GM12874 (cell line): ENCODE measurements around the gene MANBA.

Source experiments
- TF ChIP-seq, protein P1 (sequence below): IDR thresholded peaks from 2 replicates; pipeline ENCODE4 v1.5.1; 2011; ENCODE audit warnings: low read depth, mild to moderate bottlenecking, control low read depth, low read length, moderate library complexity; ENCODE audit not compliant: insufficient read depth

MANBA gene

DNA sequence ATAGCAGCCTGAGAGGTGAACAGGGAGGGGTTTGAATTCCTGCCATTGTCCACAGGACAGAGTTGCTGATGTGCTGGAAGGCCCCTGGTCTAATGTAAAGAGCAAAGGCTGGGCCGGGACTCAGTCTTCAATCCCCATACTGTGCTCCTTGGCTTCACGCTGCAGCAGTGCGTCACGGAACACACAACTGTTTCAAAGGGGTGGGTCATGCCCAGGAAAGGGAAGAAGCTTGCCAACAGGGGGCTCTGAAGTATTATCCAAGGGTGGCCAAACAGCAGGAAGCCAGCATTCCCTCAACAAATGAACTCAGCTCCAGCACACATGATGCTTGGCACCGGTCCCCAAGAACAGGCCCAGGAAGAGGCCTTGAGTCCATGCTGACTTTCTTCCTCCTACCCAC lies 137.1 kb downstream of the MANBA start:
- TF ChIP-seq, protein P1, sequence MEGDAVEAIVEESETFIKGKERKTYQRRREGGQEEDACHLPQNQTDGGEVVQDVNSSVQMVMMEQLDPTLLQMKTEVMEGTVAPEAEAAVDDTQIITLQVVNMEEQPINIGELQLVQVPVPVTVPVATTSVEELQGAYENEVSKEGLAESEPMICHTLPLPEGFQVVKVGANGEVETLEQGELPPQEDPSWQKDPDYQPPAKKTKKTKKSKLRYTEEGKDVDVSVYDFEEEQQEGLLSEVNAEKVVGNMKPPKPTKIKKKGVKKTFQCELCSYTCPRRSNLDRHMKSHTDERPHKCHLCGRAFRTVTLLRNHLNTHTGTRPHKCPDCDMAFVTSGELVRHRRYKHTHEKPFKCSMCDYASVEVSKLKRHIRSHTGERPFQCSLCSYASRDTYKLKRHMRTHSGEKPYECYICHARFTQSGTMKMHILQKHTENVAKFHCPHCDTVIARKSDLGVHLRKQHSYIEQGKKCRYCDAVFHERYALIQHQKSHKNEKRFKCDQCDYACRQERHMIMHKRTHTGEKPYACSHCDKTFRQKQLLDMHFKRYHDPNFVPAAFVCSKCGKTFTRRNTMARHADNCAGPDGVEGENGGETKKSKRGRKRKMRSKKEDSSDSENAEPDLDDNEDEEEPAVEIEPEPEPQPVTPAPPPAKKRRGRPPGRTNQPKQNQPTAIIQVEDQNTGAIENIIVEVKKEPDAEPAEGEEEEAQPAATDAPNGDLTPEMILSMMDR: no peak

DNA sequence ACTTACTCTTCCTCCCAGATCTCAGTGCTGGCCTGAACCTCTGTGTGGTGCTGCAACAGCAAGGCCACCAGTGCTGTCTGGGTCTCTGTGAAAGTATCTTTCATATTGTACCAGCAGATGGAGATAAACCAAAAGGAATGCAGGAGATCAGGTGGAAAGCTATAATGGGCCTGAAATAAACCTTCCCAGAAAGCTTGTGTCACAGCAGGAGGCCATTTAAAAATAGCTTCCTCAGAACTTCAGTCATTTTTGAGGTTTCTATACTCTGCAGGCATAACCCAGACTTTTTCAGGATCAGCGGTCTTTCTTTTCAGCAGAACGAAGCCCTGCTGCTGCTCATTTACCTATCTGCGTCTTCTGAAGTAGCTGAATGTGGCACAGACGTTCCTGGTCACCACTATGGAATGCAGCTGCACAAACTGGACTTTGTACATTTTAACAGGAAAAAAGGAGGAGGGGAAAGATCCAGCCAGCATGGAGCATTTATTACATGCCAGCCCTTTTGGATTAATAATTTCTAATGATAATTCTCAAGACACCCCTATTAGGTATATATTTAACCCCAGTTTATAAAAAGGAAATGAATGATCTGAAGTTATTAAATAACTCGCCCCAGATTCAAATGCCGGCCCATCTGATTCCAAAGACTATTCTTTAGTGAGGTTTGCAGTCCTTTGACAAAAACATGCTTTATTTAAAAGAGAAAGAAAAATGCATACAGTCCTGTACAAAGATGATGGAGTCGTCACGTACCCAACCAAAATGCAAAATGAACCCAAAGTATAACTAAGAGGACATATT lies 139.9 kb downstream of the MANBA start:
- TF ChIP-seq, protein P1: peak; percentile 31

DNA sequence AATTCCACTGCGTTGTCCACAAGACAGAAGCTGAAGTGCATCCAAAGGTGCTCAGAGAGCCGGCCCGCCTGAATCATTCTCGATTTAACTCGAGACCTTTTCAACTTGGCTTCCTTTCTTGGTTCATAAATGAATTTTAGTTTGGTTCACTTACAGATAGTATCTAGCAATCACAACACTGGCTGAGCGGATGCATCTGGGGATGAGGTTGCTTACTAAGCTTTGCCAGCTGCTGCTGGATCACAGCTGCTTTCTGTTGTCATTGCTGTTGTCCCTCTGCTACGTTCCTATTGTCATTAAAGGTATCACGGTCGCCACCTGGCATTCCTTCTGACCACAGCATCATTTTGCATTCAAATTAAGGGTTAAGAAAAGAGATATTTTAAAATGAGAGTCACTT lies 144.1 kb downstream of the MANBA start:
- TF ChIP-seq, protein P1: no peak

DNA sequence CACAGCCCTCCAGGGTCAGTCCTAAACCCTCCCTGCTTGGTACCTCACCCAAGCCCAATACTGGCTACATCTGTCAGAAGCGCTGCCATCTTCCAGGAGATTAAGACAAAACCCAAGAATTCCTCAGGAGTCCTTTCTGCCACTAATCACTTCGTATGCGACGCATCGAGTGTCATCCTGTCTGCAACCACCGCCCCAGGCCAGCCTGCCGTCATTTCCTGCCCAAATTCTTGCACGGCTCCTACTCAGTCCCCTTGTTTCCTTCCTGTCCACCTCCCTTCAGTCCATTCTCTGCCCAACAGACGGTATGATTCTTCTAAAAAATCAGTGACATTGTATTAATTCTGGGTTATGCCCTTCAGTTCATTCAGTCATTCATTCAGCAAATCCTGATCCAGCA lies 146.0 kb downstream of the MANBA start:
- TF ChIP-seq, protein P1: no peak

DNA sequence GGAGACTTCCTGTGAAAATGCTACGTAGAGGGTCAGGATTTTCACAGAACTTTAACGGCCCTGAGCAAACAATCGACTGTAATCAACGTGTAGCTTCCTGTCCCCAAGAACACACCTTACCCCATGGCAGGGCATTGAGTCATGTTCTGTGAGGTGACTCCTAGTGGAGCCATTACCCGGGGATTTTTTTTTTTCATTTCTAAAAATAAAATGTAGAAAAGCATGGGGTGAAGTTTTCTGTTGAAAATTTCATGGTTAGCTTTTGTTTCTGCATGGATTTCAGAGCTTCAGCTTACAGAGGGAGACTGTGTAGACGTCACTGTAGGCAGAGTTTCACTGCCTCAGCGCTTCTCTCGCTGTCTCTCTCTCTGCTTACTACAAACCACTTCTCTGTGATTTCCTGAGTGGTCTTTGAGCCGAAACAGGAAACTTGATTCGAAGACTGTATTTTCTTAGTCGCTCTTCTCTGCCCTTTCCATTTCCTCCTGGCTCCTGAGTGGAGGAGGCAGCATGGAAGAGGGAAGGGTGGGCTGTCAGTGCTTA lies 147.9 kb downstream of the MANBA start:
- TF ChIP-seq, protein P1: no peak

DNA sequence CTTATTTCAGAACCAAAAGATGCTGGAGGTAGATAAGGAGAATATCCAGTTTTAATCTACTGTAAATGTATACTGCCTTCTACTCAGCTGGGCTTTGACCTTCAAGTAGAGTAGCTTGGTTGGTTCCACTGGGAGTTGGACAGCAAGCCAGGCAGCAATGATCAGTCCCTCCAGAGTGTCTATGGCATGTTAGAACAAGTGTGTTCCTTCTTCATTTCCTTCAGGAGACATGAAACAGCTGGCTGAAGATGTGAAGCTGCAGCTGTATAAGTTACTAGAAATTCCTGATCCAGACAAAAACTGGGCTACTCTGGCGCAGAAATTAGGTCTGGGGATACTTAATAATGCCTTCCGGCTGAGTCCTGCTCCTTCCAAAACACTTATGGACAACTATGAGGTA lies 148.6 kb downstream of the MANBA start:
- TF ChIP-seq, protein P1: no peak

DNA sequence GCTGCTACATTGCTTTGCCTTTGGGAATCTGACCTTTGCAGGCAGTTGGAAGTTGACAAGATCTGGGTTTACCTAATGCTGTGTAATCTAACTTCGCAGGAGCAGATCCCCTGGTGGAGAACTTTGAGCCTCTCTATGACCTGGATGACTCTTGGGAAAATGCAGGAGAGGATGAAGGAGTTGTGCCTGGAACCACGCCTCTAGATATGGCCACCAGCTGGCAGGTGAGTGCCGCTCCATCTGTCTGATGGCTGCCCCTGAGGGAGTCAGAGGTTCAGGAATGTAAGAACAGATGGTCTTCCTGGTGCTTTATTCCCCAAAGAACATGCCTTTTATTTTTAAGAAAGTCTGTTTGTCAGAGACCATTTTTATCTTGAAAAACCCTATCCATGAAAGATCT lies 150.3 kb downstream of the MANBA start:
- TF ChIP-seq, protein P1: no peak
